ENCODE data around the gene MYT1.
A peak's percentile ranks its signal among the peaks of the same experiment; 100 is the strongest.
"Not testable (repeated sequence)": the region's sequence is repeated elsewhere in the genome, so short reads cannot be mapped to it uniquely, and the experiment has no call there.

MYT1 gene

GRCh38 chr20:64283646-64284045 is 119.4 kb downstream of the MYT1 start:
- no peak for DNase-seq

GRCh38 chr20:64285579-64286446 is 121.6 kb downstream of the MYT1 start:
- peak; percentile 65 for DNase-seq

GRCh38 chr20:64286447-64287263 is 122.4 kb downstream of the MYT1 start:
- not testable (repeated sequence) for DNase-seq

DNA sequence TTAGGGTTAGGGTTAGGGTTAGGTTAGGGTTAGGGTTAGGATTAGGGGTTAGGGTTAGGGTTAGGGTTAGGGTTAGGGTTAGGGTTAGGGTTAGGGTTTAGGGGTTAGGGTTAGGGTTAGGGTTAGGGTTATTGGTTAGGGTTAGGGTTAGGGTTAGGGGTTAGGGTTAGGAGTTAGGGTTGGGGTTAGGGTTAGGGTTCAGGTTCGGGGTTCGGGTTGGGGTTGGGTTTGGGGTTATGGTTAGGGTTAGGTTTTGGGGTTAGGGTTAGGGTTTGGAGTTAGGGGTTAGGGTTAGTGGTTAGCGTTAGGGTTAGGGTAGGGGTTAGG is 123.0 kb downstream of the MYT1 start:
- not testable (repeated sequence) for DNase-seq
